ENCODE measurements around the gene PRR5L.

Gene PRR5L

GRCh38 chr11:36438126-36438525 lies 142.0 kb downstream of the PRR5L start:
- H3K4me3 Mint-ChIP-seq, result no peak overlapping the region
- peaks cover 10% of the 10 kb centered on the region for H3K9me3 Mint-ChIP-seq
- no peaks in the 10 kb centered on the region for H3K27me3 Mint-ChIP-seq (ENCODE audit: low read depth)
- H3K36me3 Mint-ChIP-seq (ENCODE audit: low read depth), result peaks cover 67% of the 10 kb centered on the region
- H3K27ac Mint-ChIP-seq, result no peak overlapping the region
- peaks cover 29% of the 10 kb centered on the region for H3K4me1 Mint-ChIP-seq (ENCODE audit: low read depth)

DNA sequence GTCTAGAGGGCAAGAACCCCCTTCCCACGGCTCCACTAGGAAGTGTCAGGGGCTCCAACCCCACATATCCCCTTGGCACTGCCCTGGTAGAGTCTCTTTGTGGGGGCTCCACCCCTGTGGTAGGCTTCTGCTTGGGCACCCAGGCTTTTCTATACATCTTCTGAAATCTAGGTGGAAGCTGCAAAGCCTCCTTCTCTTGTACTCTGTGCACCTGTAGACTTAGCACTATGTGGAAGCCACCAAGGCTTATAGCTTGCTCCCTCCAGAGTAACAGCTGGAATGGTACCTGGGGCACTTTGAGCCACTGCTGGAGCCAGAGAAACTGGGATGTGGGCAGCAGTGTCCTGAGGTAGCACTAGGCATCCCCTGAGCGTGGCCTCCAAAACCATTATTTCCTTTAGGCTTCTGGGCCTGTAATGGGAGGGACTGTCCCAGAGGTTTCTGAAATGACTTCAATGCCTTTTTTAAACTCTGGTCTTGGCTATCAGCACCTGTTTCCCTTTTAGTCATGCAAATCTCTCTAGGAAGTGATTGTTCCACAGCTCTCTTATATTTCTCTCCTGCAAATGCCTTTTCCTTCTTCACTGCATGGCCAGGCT lies 145.6 kb downstream of the PRR5L start:
- H3K4me1 Mint-ChIP-seq (ENCODE audit: low read depth), result peaks cover 19% of the 10 kb centered on the region
- H3K4me3 Mint-ChIP-seq, result no peak overlapping the region
- peaks cover 62% of the 10 kb centered on the region for H3K36me3 Mint-ChIP-seq (ENCODE audit: low read depth)
- peaks cover under 1% of the 10 kb centered on the region for H3K9me3 Mint-ChIP-seq
- no peaks in the 10 kb centered on the region for H3K27me3 Mint-ChIP-seq (ENCODE audit: low read depth)
- no peak overlapping the region for H3K27ac Mint-ChIP-seq

- no peaks in the 10 kb centered on the region for H3K9me3 Mint-ChIP-seq
- no peak overlapping the region for H3K27ac Mint-ChIP-seq
- peaks cover 60% of the 10 kb centered on the region for H3K36me3 Mint-ChIP-seq (ENCODE audit: low read depth)
- no peak overlapping the region for H3K4me3 Mint-ChIP-seq
- H3K4me1 Mint-ChIP-seq (ENCODE audit: low read depth), result peaks cover 14% of the 10 kb centered on the region
- no peaks in the 10 kb centered on the region for H3K27me3 Mint-ChIP-seq (ENCODE audit: low read depth)
Observed at GRCh38 chr11:36443661-36444060, 147.6 kb downstream of the PRR5L start.

GRCh38 chr11:36446135-36446534 lies 150.0 kb downstream of the PRR5L start:
- peaks cover 25% of the 10 kb centered on the region for H3K4me1 Mint-ChIP-seq (ENCODE audit: low read depth)
- peaks cover 66% of the 10 kb centered on the region for H3K36me3 Mint-ChIP-seq (ENCODE audit: low read depth)
- no peaks in the 10 kb centered on the region for H3K27me3 Mint-ChIP-seq (ENCODE audit: low read depth)
- no peak overlapping the region for H3K4me3 Mint-ChIP-seq
- no peaks in the 10 kb centered on the region for H3K9me3 Mint-ChIP-seq
- no peak overlapping the region for H3K27ac Mint-ChIP-seq

DNA sequence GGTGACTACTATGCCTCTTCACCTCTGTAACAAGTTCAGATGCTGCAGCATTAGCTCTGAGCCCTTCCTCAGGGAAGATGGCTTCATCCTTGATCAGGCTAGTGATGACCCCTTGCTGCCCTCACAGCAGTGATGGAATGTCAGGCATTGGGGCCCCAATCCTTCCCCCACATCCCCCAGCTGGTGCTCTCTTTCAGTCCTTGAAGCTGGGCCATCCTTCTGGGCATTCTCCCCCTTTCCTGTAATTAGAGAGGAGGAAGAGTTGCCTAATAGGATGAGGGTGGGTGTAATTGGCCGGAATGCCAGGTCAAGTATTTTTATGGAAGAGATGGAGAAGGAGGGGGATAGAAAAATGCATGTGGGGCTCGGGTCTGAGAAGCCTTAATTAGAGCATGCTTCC lies 151.4 kb downstream of the PRR5L start:
- Mint-ChIP-seq H3K27ac (no peak overlapping the region), H3K4me3 (no peak overlapping the region), H3K9me3 (no peaks in the 10 kb centered on the region)

GRCh38 chr11:36447947-36448346 lies 151.9 kb downstream of the PRR5L start:
- peaks cover 72% of the 10 kb centered on the region for H3K36me3 Mint-ChIP-seq (ENCODE audit: low read depth)
- H3K4me1 Mint-ChIP-seq (ENCODE audit: low read depth), result peaks cover 35% of the 10 kb centered on the region
- H3K4me3 Mint-ChIP-seq, result no peak overlapping the region
- no peaks in the 10 kb centered on the region for H3K27me3 Mint-ChIP-seq (ENCODE audit: low read depth)
- no peak overlapping the region for H3K27ac Mint-ChIP-seq
- no peaks in the 10 kb centered on the region for H3K9me3 Mint-ChIP-seq

More for the DNA sequence above, 151.4 kb downstream of the PRR5L start:
- no peaks in the 10 kb centered on the region for H3K27me3 Mint-ChIP-seq (ENCODE audit: low read depth)
- peaks cover 31% of the 10 kb centered on the region for H3K4me1 Mint-ChIP-seq (ENCODE audit: low read depth)
- H3K36me3 Mint-ChIP-seq (ENCODE audit: low read depth), result peaks cover 70% of the 10 kb centered on the region

DNA sequence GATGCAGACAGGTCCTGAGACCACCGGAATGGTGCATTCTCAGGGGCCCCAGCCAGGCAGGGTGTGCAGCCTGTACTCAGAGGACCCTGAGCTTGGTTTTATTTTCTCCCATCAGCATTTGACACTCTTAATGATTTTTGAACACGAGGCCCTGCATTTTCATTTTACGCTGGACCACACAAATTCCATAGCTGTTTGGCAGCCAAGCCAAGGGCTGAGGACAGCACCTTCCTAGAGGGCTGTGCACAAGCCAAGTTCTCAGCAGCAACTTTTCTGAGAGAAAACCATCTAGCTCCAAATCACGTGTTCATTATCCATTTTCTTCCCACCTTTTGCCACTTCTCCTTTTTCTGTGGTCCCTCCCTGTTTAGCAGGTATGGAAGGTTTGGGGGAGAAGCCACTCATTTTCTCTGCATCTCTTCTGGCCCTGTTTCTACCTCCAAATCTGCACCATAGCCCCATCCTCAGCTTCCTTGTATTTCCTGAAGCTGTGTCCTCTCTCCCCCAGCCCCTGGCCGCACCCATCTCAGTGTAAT lies 153.5 kb downstream of the PRR5L start:
- Mint-ChIP-seq H3K27me3 (ENCODE audit: low read depth) (no peaks in the 10 kb centered on the region), H3K4me1 (ENCODE audit: low read depth) (peaks cover 41% of the 10 kb centered on the region), H3K4me3 (peak overlapping the region; percentile 33), H3K27ac (peak overlapping the region; percentile 49), H3K36me3 (ENCODE audit: low read depth) (peaks cover 76% of the 10 kb centered on the region), H3K9me3 (no peaks in the 10 kb centered on the region)

DNA sequence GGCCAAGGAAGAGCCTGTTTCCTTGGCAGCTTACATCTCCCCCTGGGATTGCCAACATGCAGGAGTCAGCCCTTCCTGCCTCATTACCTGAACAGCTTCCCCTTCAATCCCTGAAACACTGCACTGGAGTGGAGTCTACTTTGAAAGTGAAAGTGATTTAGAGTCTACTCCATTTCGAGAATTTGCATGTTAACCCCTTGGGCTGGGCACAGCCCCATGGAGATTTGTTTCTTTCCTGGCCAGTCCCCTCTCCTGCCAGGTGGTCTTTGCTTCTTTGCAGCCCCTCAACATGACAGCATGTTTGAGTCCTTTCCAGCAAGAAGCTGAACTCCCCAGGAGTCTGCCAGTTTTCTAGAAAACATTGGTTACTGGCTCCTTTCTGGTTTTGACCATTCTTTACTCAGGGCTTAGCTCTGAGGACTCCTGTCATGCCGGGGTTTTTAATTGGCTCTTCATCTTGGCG lies 154.1 kb downstream of the PRR5L start:
- no peaks in the 10 kb centered on the region for H3K9me3 Mint-ChIP-seq
- H3K27ac Mint-ChIP-seq, result peak overlapping the region; percentile 49
- peaks cover 41% of the 10 kb centered on the region for H3K4me1 Mint-ChIP-seq (ENCODE audit: low read depth)
- H3K4me3 Mint-ChIP-seq, result peak overlapping the region; percentile 33
- H3K36me3 Mint-ChIP-seq (ENCODE audit: low read depth), result peaks cover 72% of the 10 kb centered on the region
- no peaks in the 10 kb centered on the region for H3K27me3 Mint-ChIP-seq (ENCODE audit: low read depth)

GRCh38 chr11:36451045-36451444 lies 155.0 kb downstream of the PRR5L start:
- no peak overlapping the region for H3K4me3 Mint-ChIP-seq
- peaks cover 66% of the 10 kb centered on the region for H3K36me3 Mint-ChIP-seq (ENCODE audit: low read depth)
- no peaks in the 10 kb centered on the region for H3K9me3 Mint-ChIP-seq
- H3K27me3 Mint-ChIP-seq (ENCODE audit: low read depth), result no peaks in the 10 kb centered on the region
- H3K27ac Mint-ChIP-seq, result no peak overlapping the region
- H3K4me1 Mint-ChIP-seq (ENCODE audit: low read depth), result peaks cover 41% of the 10 kb centered on the region

DNA sequence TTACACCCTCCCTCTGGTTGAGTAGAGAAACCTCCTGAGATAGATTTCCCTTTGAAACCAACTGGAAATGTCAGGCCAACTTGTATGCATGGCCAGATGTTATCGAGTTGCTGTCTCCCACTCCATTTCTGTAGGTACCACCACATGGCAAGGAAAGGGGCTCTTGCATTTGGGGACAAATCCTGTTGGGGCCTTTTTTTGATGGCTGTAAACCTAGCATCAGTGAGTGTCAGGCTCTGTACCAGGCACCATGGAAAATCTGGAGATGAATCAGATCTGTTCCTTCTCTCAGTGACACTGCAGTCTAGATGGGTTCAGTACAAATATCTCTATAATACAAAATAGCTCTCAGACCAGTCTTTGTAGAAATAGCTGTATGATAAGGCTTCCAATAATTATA lies 155.6 kb downstream of the PRR5L start:
- no peaks in the 10 kb centered on the region for H3K9me3 Mint-ChIP-seq
- no peak overlapping the region for H3K27ac Mint-ChIP-seq
- H3K4me3 Mint-ChIP-seq, result no peak overlapping the region
- H3K36me3 Mint-ChIP-seq (ENCODE audit: low read depth), result peaks cover 67% of the 10 kb centered on the region
- no peaks in the 10 kb centered on the region for H3K27me3 Mint-ChIP-seq (ENCODE audit: low read depth)
- peaks cover 41% of the 10 kb centered on the region for H3K4me1 Mint-ChIP-seq (ENCODE audit: low read depth)

- H3K27me3 Mint-ChIP-seq (ENCODE audit: low read depth), result no peaks in the 10 kb centered on the region
- H3K36me3 Mint-ChIP-seq (ENCODE audit: low read depth), result peaks cover 67% of the 10 kb centered on the region
- H3K4me1 Mint-ChIP-seq (ENCODE audit: low read depth), result peaks cover 41% of the 10 kb centered on the region
- H3K27ac Mint-ChIP-seq, result peak overlapping the region; percentile 59
- peak overlapping the region; percentile 5 for H3K4me3 Mint-ChIP-seq
- H3K9me3 Mint-ChIP-seq, result no peaks in the 10 kb centered on the region
Observed at GRCh38 chr11:36452236-36452940, 156.3 kb downstream of the PRR5L start.

- H3K4me3 Mint-ChIP-seq, result peak overlapping the region; percentile 3
- H3K27ac Mint-ChIP-seq, result peak overlapping the region; percentile 59
- H3K27me3 Mint-ChIP-seq (ENCODE audit: low read depth), result no peaks in the 10 kb centered on the region
- no peaks in the 10 kb centered on the region for H3K9me3 Mint-ChIP-seq
- peaks cover 68% of the 10 kb centered on the region for H3K36me3 Mint-ChIP-seq (ENCODE audit: low read depth)
- H3K4me1 Mint-ChIP-seq (ENCODE audit: low read depth), result peaks cover 42% of the 10 kb centered on the region
Observed at GRCh38 chr11:36452961-36453360, 156.9 kb downstream of the PRR5L start.

GRCh38 chr11:36453678-36454077 lies 157.6 kb downstream of the PRR5L start:
- H3K9me3 Mint-ChIP-seq, result no peaks in the 10 kb centered on the region
- no peak overlapping the region for H3K4me3 Mint-ChIP-seq
- H3K36me3 Mint-ChIP-seq (ENCODE audit: low read depth), result peaks cover 66% of the 10 kb centered on the region
- no peaks in the 10 kb centered on the region for H3K27me3 Mint-ChIP-seq (ENCODE audit: low read depth)
- peaks cover 42% of the 10 kb centered on the region for H3K4me1 Mint-ChIP-seq (ENCODE audit: low read depth)
- H3K27ac Mint-ChIP-seq, result peak overlapping the region; percentile 59

GRCh38 chr11:36454551-36454940 lies 158.5 kb downstream of the PRR5L start:
- Mint-ChIP-seq H3K9me3 (no peaks in the 10 kb centered on the region), H3K27ac (no peak overlapping the region), H3K27me3 (ENCODE audit: low read depth) (no peaks in the 10 kb centered on the region), H3K36me3 (ENCODE audit: low read depth) (peaks cover 60% of the 10 kb centered on the region), H3K4me3 (no peak overlapping the region), H3K4me1 (ENCODE audit: low read depth) (peaks cover 41% of the 10 kb centered on the region)

Measured in T-helper 1 cell treated with Interleukin-12 subunit alpha and Interleukin-12 subunit beta and Interleukin-4 antibody, amounts not matched to agents 30 μg/mL and 1 μg/mL, for 36 hours (primary cell).